Stimulated activated CD4-positive, alpha-beta T cell treated with anti-CD3 and anti-CD28 coated beads, Interleukin-12 subunit alpha, Interleukin-12 subunit beta, amount 100 ng/mL, for 4 hours (primary cell): ENCODE results near the gene ATG4B.

Source experiments
- DNase-seq: peaks from one replicate; pipeline ENCODE4 v3.0.0-alpha.2; 2020

The ATG4B gene

GRCh38 chr2:241668354-241668753, 30.9 kb downstream of the ATG4B start:
- no peak for DNase-seq

- no peak for DNase-seq
Observed at GRCh38 chr2:241668839-241669238, 31.3 kb downstream of the ATG4B start.

GRCh38 chr2:241670333-241671110, 33.0 kb downstream of the ATG4B start:
- no peak for DNase-seq

- no peak for DNase-seq
Observed at GRCh38 chr2:241671457-241672240, 34.2 kb downstream of the ATG4B start.

GRCh38 chr2:241672243-241673188, 35.0 kb downstream of the ATG4B start:
- no peak for DNase-seq

GRCh38 chr2:241673189-241673663, 35.7 kb downstream of the ATG4B start:
- no peak for DNase-seq

- DNase-seq: no peak
Observed at GRCh38 chr2:241673797-241674725, 36.6 kb downstream of the ATG4B start.

GRCh38 chr2:241675885-241676284, 38.4 kb downstream of the ATG4B start:
- no peak for DNase-seq

- no peak for DNase-seq
Observed at GRCh38 chr2:241676665-241677064, 39.2 kb downstream of the ATG4B start.

- DNase-seq: no peak
Observed at GRCh38 chr2:241677392-241677791, 39.9 kb downstream of the ATG4B start.

- DNase-seq: no peak
Observed at GRCh38 chr2:241678307-241678706, 40.8 kb downstream of the ATG4B start.

- no peak for DNase-seq
Observed at GRCh38 chr2:241678784-241679540, 41.5 kb downstream of the ATG4B start.

- DNase-seq: no peak
Observed at GRCh38 chr2:241680044-241680443, 42.6 kb downstream of the ATG4B start.

- no peak for DNase-seq
Observed at GRCh38 chr2:241680827-241681599, 43.5 kb downstream of the ATG4B start.

GRCh38 chr2:241686324-241686649, 48.8 kb downstream of the ATG4B start:
- no peak for DNase-seq

GRCh38 chr2:241686650-241687425, 49.3 kb downstream of the ATG4B start, which contains the start of gene DTYMK:
Gene DTYMK, minus strand, starts transcription at chr2:241686815. Its CDS starts 32 bp downstream, at chr2:241686783.
- DNase-seq: peak; percentile 95

GRCh38 chr2:241689306-241689705, 51.8 kb downstream of the ATG4B start:
- DNase-seq: no peak

- no peak for DNase-seq
Observed at GRCh38 chr2:241690202-241690717, 52.8 kb downstream of the ATG4B start.

GRCh38 chr2:241692448-241692847, 55.0 kb downstream of the ATG4B start:
- DNase-seq: no peak
